ENCODE measurements around the gene ADCY1.

- TF ChIP-seq, protein P1, sequence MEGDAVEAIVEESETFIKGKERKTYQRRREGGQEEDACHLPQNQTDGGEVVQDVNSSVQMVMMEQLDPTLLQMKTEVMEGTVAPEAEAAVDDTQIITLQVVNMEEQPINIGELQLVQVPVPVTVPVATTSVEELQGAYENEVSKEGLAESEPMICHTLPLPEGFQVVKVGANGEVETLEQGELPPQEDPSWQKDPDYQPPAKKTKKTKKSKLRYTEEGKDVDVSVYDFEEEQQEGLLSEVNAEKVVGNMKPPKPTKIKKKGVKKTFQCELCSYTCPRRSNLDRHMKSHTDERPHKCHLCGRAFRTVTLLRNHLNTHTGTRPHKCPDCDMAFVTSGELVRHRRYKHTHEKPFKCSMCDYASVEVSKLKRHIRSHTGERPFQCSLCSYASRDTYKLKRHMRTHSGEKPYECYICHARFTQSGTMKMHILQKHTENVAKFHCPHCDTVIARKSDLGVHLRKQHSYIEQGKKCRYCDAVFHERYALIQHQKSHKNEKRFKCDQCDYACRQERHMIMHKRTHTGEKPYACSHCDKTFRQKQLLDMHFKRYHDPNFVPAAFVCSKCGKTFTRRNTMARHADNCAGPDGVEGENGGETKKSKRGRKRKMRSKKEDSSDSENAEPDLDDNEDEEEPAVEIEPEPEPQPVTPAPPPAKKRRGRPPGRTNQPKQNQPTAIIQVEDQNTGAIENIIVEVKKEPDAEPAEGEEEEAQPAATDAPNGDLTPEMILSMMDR (IDR thresholded peaks at IDR 0.05) = no peak
- no peak for TF ChIP-seq POLR2A (IDR thresholded peaks at IDR 0.05)
These were observed 135.2 kb downstream of the ADCY1 start for GRCh38 chr7:45709168-45710042.
